Measurements from ENCODE around the gene HOXB5. TPM values are rescaled to one million over a fixed set of nuclear protein-coding genes. Genes with fewer than 3 reads are reported as not detected.

Gene HOXB5
- total and polyA plus RNA-seq, 12 donors, result 0.12 to 10.5 (median 3.6) TPM

DNA sequence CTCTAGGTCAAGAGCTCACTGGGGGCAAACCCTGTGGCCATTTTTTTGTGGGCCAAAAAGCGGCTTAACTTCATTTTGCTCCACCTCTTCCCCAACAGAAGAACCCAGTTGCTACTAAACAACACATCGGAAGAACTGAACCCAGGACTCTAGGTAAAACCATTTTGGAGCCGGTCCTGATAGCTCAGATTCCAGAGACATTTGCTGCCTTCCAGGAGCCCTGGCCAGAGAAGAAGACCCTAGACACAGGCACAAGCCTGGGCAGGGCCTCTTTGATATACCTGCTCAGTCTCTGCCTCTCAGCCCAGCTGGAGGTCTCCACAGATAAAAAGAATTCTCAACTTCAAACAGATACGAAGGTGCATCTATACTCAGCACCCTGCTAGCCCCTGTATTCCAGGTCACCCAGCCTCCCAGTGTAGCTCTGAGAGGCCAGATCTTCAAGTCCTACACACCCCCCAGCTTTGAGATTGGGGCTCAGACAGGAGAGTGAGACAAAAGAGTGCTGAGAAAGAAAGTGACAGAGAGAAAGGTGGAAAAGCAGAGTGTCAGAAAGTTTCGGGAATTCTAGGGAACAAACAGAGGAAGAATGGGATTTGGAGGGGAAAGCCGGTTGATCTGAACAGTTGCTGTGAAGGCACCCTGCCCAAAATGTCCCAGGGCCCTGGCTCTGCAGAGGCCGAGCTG, 39.1 kb upstream of the HOXB5 start:
- H3K36me3 ChIP-seq (replicated peaks in 1 of 2), result no peaks in the 10 kb centered on the region
- DNase-seq, result no peak
- H3K27me3 ChIP-seq, result peaks cover 99% of the 10 kb centered on the region
- no peak overlapping the region for H3K4me3 ChIP-seq
- H3K27ac ChIP-seq, result no peak overlapping the region
- WGBS, 4 donors, result 62 to 72% (median 66%) methylated on average over 7 of the region's 7 CpGs
- H3K9me3 ChIP-seq (replicated peaks in 1 of 3), result no peaks in the 10 kb centered on the region
- intact Hi-C loops (cut with DNase I), result no loop called here
- TF ChIP-seq, protein P1, sequence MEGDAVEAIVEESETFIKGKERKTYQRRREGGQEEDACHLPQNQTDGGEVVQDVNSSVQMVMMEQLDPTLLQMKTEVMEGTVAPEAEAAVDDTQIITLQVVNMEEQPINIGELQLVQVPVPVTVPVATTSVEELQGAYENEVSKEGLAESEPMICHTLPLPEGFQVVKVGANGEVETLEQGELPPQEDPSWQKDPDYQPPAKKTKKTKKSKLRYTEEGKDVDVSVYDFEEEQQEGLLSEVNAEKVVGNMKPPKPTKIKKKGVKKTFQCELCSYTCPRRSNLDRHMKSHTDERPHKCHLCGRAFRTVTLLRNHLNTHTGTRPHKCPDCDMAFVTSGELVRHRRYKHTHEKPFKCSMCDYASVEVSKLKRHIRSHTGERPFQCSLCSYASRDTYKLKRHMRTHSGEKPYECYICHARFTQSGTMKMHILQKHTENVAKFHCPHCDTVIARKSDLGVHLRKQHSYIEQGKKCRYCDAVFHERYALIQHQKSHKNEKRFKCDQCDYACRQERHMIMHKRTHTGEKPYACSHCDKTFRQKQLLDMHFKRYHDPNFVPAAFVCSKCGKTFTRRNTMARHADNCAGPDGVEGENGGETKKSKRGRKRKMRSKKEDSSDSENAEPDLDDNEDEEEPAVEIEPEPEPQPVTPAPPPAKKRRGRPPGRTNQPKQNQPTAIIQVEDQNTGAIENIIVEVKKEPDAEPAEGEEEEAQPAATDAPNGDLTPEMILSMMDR (IDR thresholded peaks at IDR 0.05), result no peak
- TF ChIP-seq POLR2A (IDR thresholded peaks at IDR 0.05), result no peak
- H3K4me1 ChIP-seq (replicated peaks in 1 of 2), result peaks cover 0 to 4% of the 10 kb centered on the region in 2 donors

GRCh38 chr17:48631693-48632578, 38.4 kb upstream of the HOXB5 start:
- intact Hi-C loops (cut with DNase I), result no loop called here
- Histone ChIP-seq H3K27me3 (peaks cover 99% of the 10 kb centered on the region), H3K4me3 (no peak overlapping the region), H3K4me1 (replicated peaks in 1 of 2) (peaks cover 0 to 4% of the 10 kb centered on the region in 2 donors), H3K27ac (no peak overlapping the region), H3K36me3 (replicated peaks in 1 of 2) (no peaks in the 10 kb centered on the region), H3K9me3 (replicated peaks in 1 of 3) (no peaks in the 10 kb centered on the region)
- whole genome bisulfite sequencing, 4 donors, result 44 to 68% (median 57%) methylated on average over 6 to 7 of the region's 7 CpGs
- TF ChIP-seq, protein P1 (IDR thresholded peaks at IDR 0.05), result no peak
- TF ChIP-seq POLR2A (IDR thresholded peaks at IDR 0.05), result no peak
- no peak for DNase-seq

GRCh38 chr17:48630925-48631692, 37.5 kb upstream of the HOXB5 start:
- no peak for DNase-seq
- no peak overlapping the region for H3K4me3 ChIP-seq
- TF ChIP-seq, protein P1 (IDR thresholded peaks at IDR 0.05), result no peak
- TF ChIP-seq POLR2A (IDR thresholded peaks at IDR 0.05), result no peak
- WGBS, 4 donors, result 40 to 43% (median 42%) methylated on average over 13 to 15 of the region's 15 CpGs
- H3K36me3 ChIP-seq (replicated peaks in 1 of 2), result no peaks in the 10 kb centered on the region
- H3K27ac ChIP-seq, result no peak overlapping the region
- intact Hi-C loops (cut with DNase I), result no loop called here
- peaks cover 99% of the 10 kb centered on the region for H3K27me3 ChIP-seq
- peaks cover 5 to 7% of the 10 kb centered on the region in 2 donors for H3K4me1 ChIP-seq (replicated peaks in 1 of 2)
- H3K9me3 ChIP-seq (replicated peaks in 1 of 3), result no peaks in the 10 kb centered on the region
